NCI-H1092 treated with DMSO at 0.1 percent for 48 hours (cell line): Measurements from ENCODE around the gene EBI3.
"Not testable (repeated sequence)": the region's sequence is repeated elsewhere in the genome, so short reads cannot be mapped to it uniquely, and the experiment has no call there.

Source experiments
- DNase-seq: peaks from one replicate; lab custom pipeline; 2025; lab: John Stamatoyannopoulos, UW

The EBI3 gene

DNA sequence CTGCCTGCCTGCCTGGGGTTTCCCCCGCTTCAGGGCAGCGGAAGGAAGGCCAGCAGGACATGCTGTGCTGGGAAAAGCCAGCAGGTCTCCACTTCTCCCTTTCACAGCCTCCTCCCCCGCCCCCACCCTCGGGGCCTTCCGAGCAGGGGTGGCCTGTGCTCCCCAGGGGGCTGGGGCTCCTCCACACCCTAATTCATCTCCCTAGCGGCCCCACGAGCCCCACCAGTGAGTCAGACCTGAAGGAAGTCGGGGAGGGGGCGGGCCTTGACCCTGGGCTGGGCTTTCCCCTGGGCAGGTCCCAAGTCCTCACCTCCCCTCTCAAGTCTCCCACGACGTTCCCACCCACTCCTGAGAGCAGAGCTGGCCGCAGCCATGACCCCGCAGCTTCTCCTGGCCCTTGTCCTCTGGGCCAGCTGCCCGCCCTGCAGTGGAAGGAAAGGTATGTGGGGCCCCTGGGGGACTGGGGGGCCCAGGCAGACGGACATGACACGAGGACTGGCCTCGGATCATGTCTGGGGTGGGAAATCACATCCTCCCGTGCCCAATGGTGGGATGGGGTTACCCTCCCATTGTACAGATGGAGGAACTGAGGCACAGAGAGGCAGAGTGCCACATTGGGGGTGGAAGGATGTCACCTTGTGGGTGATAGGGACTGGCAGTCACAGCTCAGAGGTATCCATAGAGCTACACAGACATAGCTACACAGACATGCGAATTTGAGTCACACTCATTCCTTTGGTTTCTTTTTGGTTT lies at the start of gene EBI3:
Gene EBI3, plus strand, starts transcription at position 345 of the 753 bp plus-strand sequence. Its CDS starts 28 bp downstream, at position 373.
- DNase-seq, result no peak

DNA sequence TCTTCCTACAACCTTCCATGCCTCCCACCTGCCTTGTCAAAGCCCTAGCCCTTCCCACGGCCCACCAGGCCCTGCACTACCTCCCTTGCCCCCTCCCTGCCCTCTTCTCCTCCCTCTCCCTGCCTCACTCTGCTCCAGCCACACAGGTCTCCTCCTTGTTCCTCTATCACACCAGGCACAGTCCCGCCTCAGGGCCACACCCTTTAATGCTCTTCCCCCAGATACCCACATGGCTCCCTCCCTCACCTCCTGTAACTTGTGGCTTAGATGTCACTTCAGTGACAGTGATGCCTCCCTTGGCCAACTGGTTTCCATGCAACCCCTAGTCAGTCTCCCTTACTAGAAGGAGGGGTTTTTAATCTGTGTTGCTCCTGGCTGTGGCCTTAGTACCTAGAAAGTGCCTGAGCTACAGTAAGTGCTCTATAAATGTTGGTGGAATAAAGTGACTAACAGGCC lies 48.2 kb upstream of the EBI3 start:
- no peak for DNase-seq

DNA sequence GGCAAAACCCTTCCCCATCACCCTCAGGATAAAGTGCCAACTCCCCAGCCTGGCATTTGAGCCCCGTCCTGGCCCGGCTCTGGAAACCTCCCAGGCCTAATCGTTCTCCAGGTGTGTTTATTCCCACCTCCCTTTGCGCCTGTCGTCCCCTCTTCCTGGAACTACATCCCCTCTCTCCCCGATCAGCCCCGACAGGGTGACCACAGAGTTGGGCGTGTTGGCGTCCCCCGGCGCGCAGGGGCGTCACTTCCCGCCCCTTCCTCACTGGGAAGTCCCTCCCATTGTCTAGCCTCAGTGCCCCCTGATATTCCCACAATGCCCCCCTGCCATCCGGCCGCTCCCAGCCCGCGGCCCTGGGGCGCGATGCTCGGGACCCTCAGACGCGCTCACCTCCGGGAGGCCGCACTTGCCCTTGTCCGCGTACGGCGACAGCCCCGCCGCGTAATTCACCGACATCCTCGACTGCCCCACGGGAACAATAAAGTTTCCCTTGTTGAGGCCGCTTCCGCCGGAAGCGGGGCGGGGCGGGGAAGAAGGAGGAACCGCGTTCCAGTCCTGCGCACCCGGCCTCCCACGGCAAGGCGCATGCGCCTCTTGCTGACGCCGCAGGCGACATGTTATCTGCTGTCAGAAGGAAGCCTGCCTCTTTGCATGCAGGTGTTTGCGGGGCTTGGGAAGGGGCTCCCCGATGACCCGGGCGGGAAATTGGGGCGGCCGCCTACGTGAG lies 47.1 kb upstream of the EBI3 start, which contains the start of the genes ANKRD24 and SIRT6:
Gene ANKRD24, plus strand, starts transcription at position 606 of the 727 bp plus-strand sequence. CDS start 3,737 bp downstream, outside the sequence.
Gene SIRT6, minus strand, starts transcription at position 480 of the 727 bp plus-strand sequence. Its CDS starts 24 bp downstream, at position 456.
- DNase-seq, result peak; percentile 92

DNA sequence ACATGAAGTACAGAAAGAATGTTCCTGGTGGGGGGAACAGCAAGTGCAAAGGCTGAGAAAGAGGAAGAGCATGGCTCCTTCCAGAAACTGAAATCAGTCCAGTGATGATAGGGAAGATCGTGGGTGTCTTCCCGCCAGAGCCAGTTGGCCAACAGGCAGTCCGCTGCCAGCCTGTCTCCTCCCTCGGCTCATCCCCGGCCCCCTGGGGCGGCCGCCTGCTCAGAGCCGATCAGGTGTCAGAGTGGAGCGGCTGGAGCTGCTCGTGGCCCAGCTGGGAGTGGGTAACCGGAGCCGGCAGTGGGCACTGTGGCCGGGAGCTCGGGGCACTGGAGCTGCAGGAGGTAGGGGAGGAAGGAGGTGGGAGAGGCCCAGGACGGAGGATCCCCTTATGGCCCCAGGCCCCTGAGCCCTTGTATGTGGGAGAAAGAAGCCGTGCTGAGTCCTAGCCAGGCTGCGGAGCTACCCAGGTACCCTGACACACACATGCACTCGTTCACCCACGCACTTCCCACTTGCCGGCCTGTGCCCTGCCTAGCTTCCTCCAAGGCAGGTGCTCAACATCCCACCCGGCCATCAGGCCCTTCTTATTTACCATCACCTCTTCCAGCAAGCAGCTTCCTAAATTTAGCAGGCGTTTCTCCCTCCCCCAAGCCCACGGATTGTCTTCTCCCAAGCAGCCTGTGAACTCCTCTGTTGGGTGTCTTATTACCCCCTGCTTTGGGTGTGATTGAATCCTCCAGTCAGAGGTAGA lies 45.2 kb upstream of the EBI3 start:
- DNase-seq, result peak; percentile 62

DNA sequence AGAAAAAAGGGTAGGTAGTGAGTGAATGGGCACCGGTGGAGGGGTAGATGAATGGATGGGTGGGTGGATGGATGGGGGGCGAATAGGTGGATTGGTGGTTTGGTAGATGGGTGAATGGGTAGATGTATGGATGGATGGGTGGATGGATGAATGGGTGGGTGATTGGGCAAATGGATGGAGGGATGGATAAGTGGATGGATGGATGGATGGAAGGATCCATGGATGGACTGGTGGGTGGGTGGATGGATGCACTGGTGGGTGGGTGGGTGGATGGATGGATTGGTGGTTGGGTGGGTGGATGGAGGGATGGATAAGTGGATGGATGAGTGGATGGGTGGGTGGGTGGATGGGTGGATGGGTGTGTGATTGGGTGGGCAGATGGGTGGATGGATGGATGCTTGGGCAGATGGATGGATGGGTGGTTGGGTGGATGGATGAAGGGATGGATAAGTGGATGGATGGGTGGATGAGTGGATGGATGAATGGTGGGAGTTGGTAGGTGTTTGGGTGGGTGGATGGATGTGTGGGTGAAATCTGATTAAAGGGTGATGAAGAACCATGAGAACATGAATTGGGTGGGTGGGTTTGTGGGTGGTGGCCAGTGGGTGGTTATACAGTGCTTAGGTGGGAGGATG lies 44.5 kb upstream of the EBI3 start:
- DNase-seq, result no peak

DNA sequence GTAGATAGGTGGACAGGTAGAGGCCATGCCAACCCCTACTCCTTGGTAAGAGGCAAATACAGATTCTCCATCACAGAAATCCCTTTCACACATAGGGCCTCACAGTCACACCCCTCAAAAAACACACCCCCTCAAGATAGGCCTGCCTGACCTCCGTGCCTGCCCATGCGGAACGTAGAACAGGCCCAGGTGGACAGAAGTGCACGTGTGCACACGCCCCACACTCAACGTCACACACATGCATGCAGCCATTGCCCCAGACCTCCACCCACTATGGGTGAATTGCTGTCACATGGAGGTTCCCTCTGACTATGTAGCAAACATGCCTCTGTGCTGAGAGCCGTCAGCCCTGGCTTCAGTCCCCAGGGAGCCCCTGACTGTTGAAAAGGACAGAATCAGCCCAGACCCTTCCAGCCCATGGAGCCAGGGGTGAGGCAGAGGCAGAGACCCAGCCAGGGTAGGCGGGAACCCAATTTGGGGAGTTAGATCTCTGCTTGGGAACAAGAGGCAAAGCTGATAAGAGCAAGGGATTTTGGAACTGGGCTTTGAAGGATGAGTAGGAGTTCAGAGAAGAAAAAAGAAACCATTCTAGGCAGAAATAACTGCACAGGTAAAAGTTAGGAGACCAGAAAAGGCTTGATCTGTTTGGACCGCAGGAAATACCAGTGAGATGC lies 43.8 kb upstream of the EBI3 start:
- no peak for DNase-seq

DNA sequence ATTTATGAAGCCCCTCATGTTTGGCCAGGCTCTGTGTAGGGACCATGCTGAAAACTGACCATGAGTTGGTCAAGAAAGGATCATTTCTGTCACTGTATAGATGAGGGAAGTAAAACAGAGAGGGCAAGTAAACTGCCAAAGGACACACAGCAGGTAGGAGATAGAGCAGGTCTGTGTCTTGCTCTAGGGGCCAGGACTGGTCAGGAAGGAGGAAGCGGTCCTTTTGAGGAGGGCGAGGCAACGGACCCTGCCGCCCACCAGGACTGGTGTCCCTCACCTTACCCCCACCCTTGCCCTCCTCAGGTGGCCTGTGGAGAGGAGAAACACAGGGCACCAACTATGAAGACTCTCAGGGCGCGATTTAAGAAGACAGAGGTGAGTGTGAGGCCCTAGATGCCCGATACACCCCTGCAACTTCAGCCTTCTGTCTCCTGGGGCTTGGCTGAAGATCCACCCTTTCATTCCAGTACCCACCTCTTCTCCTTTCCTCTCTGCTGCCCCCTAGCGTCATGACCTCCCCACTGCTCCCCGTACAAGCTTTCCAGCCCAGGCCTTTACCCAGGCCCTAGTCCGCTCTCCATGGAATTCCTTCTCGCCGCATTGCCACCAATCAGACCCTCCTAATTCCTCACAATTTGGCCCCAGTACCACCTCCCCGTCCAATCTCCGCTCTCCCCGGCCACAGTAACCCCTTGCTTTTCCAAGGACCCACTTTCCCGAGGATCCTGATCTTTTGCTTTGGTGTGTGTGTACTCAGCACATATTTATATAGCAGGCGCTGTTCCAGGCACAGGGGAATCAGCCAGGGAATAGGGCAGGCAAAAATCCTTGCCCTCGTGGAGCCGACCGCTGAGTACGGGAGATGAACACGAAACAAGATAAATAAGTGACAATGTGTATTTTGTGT lies 43.0 kb upstream of the EBI3 start:
- peak; percentile 73 for DNase-seq

DNA sequence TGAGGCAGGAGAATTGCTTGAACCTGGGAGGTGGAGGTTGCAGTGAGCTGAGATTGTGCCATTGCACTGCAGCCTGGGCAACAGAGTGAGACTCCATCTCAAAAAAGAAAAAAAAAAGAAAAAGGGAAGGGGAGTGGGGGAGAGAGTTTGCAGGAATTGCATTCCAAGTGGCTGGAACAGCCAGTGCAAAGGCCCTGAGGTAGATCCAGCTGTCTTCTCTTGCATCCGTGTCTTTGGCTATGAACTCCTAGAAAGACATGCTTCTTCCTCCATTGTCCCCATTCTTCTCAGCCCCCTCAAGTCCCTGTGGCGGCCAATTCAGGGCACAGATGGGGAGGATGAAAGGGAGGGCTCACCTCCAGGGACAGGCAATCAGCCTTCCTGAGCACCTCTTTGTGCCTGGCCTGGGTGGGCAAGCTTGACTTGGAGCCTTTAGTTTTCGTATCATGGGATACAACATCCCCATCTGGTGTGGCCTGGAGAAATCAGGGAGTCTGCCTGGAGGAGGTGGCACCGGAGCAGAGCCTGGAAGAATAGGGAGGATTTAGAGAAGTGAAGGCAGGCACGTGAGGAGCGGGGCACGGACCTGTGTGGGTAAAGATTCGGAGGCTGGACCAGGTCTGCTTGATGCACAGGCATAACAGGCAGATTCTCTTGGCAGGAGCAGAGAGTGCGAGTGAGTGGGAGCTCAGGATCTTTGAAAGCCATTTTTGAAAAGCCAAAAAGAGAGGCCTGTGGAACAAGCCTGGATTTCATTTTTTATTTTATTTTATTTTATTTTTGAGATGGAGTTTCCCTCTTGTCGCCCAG lies 41.8 kb upstream of the EBI3 start:
- DNase-seq, result no peak

DNA sequence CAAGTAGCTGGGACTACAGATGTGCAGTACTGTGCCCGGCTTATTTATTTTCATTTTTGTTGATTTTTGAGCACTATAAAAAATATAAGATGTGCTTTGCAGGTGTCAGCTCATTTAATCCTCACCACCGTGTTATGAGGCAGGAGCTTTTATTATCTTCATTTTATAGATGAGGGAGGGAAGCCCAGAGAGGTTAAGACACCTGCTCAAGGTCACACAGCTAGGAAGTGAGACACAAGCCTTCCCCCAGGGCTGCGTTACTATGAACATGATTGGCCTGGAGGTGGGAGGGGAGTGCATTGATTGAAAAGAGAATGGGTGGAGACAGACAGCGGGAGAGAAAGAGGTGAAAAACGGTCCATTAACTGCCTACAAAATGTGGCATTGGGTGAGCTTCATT lies 39.7 kb upstream of the EBI3 start:
- no peak for DNase-seq

DNA sequence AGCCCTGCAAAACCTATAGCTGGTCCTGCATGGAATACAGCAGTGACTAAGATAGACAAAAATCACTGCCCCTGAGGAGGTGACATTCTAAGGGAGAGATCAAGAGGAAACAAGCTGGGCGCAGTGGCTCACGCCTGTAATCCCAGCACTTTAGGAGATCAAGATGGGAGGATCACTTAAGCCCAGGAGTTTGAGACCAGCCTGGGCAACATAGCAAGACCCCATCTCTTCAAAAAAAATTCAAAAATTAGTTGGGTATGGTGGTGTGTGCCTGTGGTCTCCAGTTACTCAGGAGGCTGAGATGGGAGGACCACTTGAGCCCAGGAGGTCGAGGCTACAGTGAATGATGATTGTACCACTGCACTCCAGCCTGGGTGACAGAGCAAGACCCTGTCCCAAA lies 36.8 kb upstream of the EBI3 start:
- not testable (repeated sequence) for DNase-seq

DNA sequence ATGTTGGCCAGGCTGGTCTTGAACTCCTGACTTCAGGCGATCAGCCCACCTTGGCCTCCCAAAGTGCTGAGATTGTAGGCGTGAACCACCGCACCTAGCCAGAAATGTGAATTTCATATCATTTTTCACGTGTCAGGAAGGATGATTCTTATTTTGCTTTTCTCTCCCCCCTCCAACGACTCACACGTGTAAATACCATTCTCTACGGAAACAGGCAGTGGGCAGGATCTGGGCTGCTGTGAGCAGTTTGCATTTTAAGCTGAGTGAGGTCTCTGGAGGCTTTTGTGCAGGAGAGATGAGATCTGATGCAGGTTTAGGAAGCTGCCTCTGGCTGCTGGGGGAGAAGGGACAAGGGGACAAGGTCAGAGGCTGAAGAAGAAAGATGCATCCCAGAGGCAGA lies 35.0 kb upstream of the EBI3 start:
- DNase-seq, result no peak

DNA sequence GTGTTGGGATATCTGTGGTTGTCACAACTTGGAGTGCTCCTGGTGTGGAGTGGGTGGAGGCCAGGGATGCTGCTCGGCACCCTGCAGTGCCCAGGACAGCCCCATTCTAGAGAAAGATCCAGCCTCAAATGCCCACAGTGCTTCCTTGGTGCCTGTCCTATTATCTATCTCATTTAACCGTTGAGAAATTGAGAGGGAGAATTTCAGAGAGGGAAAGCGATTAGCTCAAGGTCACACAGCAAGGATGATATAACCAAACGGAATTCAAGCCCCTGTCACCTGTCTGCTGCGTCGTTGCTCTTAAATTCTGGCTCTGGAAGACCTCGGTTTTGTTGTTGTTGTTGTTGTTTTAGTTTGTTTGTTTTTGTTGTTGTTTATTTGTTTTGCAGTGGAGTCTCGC lies 33.3 kb upstream of the EBI3 start:
- no peak for DNase-seq

DNA sequence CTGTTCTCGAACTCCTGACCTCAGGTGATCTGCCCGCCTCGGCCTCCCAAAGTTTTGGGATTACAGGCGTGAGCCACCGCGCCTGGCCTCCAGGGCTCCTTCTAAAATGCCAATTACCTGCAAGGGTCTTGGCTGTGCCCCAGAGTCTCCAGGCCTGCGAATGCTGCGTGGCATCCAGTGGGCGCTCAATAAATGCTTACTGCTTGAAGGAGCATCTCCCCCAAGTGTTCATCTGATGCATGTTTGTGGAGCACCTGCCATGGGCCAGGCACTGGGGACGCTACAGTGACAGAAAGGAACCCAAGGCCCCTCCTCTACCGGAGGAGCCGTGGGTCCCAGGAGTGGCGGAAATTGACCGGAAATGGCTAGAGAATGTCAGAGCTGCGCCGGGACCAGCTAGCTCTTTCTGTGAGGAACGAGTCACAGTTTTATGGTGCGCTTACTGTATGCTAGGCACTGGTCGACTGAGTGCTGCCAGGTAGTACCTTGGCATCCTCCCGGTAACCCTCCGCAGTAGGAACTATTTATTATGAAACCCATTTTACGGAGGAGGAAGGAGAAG lies 32.7 kb upstream of the EBI3 start:
- no peak for DNase-seq

DNA sequence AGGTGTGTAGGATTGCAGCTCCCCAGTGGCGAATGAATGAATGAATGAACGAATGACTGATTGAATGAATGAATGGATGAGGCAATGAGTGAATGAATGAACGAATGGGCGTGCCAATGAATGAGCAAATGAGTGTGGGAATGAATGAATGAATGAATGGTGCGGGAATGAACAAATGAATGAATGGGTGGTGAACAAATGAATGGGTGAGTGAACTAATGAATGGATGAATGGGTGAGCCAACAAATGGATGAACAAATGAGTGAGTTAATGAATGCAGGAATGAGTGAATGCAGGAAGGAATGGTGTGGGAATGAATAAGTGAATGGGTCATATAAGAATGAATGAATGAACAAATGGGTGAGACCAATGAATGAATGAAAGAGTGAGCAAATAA lies 32.1 kb upstream of the EBI3 start:
- no peak for DNase-seq

DNA sequence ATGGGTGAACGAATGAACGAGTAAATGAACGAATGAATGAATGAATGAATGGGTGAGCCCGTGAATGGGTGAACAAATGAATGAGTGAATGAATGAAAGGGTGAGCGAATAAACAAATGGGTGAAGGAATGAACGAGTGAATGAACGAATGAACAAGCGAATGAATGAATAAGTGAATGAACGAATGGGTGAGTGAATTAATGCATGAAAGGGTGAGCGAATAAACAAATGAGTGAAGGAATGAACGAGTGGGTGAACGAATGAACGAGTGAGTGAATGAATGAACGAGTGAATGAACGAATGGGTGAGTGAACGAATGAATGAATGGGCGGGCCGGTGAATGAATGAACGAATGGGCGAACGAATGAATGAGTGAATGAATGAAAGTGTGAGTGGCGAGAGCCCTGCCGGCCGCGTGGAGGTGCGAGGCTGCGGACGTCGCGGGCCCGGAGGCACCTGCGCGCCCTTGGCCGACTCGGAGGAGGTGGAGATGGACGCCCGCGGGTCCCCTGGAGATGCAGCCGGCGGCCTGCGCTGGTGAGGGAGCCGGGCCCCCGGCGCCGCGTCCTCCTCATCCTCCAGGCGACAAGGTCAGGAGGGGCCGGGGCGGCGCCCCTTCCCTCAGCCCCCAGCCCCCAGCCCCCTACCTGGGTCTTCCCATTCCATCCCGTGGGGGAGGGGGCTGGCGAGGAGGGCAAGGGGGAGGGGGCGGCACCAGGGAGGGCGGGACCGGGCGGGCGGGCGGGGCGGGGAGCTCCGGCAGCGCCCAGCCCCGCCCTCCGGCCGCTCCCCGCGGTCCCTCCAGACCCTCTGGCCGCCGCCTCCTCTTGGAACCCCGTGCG lies 31.5 kb upstream of the EBI3 start:
- peak; percentile 7 for DNase-seq

DNA sequence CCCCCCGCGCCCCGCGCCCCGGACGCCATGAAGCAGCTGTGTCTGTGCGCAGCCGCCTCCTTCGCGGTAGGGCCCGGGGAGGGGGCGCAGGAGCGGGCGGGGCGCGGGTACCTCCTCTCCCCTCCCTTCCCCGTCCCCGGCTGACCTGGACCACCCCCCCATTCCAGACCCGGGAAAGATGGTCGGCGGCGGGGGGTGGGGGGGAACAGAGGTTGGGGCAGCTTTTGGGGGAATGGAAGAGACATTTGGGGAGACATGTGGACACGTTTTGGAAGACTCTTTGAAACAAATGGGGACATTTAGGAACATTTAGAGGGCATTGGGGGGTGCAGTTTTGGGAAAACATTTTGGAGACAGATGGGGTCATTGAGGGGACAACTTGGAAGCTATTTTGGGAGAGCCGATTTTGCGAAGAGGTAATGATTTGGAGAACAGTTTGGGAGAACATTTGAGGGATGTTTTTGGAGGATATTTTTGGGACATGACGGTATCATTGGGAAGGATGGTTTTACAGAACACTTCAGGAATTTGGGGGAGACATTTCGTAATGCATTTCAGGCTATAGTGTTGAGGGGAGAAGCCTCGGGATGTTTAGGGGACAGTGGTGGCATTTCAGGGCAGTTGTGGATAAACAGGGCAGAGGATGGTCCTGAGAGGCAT lies 30.7 kb upstream of the EBI3 start:
- no peak for DNase-seq

DNA sequence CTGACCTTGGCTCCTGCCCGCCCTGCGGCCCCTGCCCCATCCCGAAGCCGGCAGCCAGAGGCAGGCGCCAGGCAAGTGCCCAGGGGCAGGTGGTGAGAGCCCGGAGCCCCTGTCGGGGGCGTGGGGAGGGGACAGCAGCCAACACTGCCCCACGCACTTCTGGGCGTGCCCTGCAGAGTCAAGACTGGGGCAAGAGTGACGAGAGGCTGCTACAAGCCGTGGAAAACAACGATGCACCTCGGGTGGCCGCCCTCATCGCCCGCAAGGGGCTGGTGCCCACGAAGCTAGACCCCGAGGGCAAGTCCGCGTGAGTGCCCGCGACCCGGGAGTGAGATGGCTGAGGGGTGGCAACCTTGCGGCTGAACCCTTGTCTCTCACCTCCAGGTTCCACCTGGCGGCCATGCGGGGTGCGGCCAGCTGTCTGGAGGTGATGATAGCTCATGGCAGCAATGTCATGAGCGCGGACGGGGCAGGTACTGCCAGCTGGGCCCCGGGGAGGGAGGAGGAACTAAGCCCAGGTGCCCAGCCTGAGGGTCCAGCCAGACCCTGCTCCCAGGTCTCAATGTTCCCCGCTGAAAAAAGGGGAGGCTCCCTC lies 29.5 kb upstream of the EBI3 start:
- DNase-seq, result no peak
